HEK293 (cell line): Measurements from ENCODE around the gene CASP8AP2.
A peak's percentile ranks its signal among the peaks of the same experiment; 100 is the strongest.
"Not testable (repeated sequence)": the region's sequence is repeated elsewhere in the genome, so short reads cannot be mapped to it uniquely, and the experiment has no call there.

ENCODE experiments used
- CTCF ChIA-PET: fragments of 350-600 bp; formaldehyde crosslinking; extraction: SDS; loops from one replicate; lab custom pipeline; 2021; ENCODE audit warnings: antibody characterized with exemption; lab: Yijun Ruan, JAX
- POLR2A ChIA-PET: fragments of 300-600 bp; formaldehyde crosslinking; extraction: SDS; loops from one replicate; lab custom pipeline; 2020; ENCODE audit warnings: antibody characterized with exemption, inconsistent platforms; lab: Yijun Ruan, JAX
- H3K27ac ChIP-seq: fragments of 200-500 bp; sonication (Bioruptor generic); 2 replicates; pipeline ENCODE4 v1.5.1; 2014; ENCODE audit warnings: low read depth, low read length, control low read depth, inconsistent platforms; ENCODE audit errors: extremely low read depth
- H3K36me3 ChIP-seq, 2 experiments: fragments of 200-500 bp in 1 of 2; sonication (Bioruptor generic) in 1 of 2; 1 replicate in 1 of 2; 2 replicates in 1 of 2; pipeline ENCODE4 v1.5.1; 2014 to 2017; ENCODE audit warnings: inconsistent platforms in 2 of 2, low read length in 2 of 2; ENCODE audit not compliant: control insufficient read depth in 2 of 2, insufficient read depth in 1 of 2
- H3K4me1 ChIP-seq: fragments of 200-500 bp; sonication (Bioruptor generic); 2 replicates; pipeline ENCODE4 v1.5.1; 2014; ENCODE audit warnings: mild to moderate bottlenecking, low read length, inconsistent platforms; ENCODE audit not compliant: control insufficient read depth, insufficient read depth
- H3K4me3 ChIP-seq: 2 replicates; pipeline ENCODE4 v1.5.1; 2011; ENCODE audit warnings: low read depth, mild to moderate bottlenecking, control low read depth, low read length, moderate library complexity
- H3K9me3 ChIP-seq: fragments of 200-500 bp; sonication (Bioruptor generic); 2 replicates; pipeline ENCODE4 v1.5.1; 2014; ENCODE audit warnings: low read depth, low read length, inconsistent platforms; ENCODE audit not compliant: control insufficient read depth, insufficient read depth
- GFI1B ChIP-seq: fragments of 450-650 bp; formaldehyde crosslinking; IDR thresholded peaks from 2 replicates; pipeline ENCODE4 v1.5.1; 2016; ENCODE audit warnings: missing biosample characterization, missing genetic modification characterization
- PRDM1 ChIP-seq: fragments of 450-650 bp; formaldehyde crosslinking; IDR thresholded peaks from 2 replicates; pipeline ENCODE4; 2016; ENCODE audit warnings: missing biosample characterization, missing genetic modification characterization
- SCRT1 ChIP-seq: fragments of 450-650 bp; formaldehyde crosslinking; IDR thresholded peaks from 2 replicates; pipeline ENCODE4 v1.5.1; 2016; ENCODE audit warnings: missing biosample characterization, missing genetic modification characterization, borderline replicate concordance
- SCRT2 ChIP-seq: fragments of 450-650 bp; formaldehyde crosslinking; IDR thresholded peaks from 2 replicates; pipeline ENCODE4 v1.5.1; 2016; ENCODE audit warnings: missing biosample characterization, missing genetic modification characterization
- ZBTB17 ChIP-seq: fragments of 450-650 bp; formaldehyde crosslinking; IDR thresholded peaks from 2 replicates; pipeline ENCODE4 v1.5.1; 2016; ENCODE audit warnings: missing biosample characterization, missing genetic modification characterization
- ZFHX2 ChIP-seq: fragments of 450-650 bp; formaldehyde crosslinking; conservative IDR thresholded peaks from 2 replicates; pipeline ENCODE4 v1.5.1; 2016; ENCODE audit warnings: missing biosample characterization, missing genetic modification characterization
- ZIC2 ChIP-seq: fragments of 450-650 bp; formaldehyde crosslinking; IDR thresholded peaks from 2 replicates; pipeline ENCODE4 v1.5.1; 2016; ENCODE audit warnings: missing biosample characterization, missing genetic modification characterization
- ZNF121 ChIP-seq: fragments of 450-650 bp; formaldehyde crosslinking; IDR thresholded peaks from 2 replicates; pipeline ENCODE4 v1.5.1; 2016; ENCODE audit warnings: missing biosample characterization, missing genetic modification characterization
- ZNF2 ChIP-seq: fragments of 450-650 bp; formaldehyde crosslinking; IDR thresholded peaks from 2 replicates; pipeline ENCODE4 v1.5.1; 2016; ENCODE audit warnings: missing biosample characterization, missing genetic modification characterization
- ZNF335 ChIP-seq: fragments of 450-650 bp; formaldehyde crosslinking; conservative IDR thresholded peaks from 2 replicates; pipeline ENCODE4 v1.5.1; 2016; ENCODE audit warnings: missing biosample characterization, missing genetic modification characterization
- ZNF341 ChIP-seq: fragments of 450-650 bp; formaldehyde crosslinking; IDR thresholded peaks from 2 replicates; pipeline ENCODE4; 2016; ENCODE audit warnings: low read depth, missing biosample characterization, missing genetic modification characterization
- ZNF354C ChIP-seq: fragments of 450-650 bp; formaldehyde crosslinking; IDR thresholded peaks from 2 replicates; pipeline ENCODE4 v1.5.1; 2016; ENCODE audit warnings: missing biosample characterization, missing genetic modification characterization, low read depth, borderline replicate concordance
- ZNF394 ChIP-seq: fragments of 450-650 bp; formaldehyde crosslinking; IDR thresholded peaks from 2 replicates; pipeline ENCODE4 v1.5.1; 2016; ENCODE audit warnings: missing biosample characterization, missing genetic modification characterization, mild to moderate bottlenecking, moderate library complexity, borderline replicate concordance
- ZNF501 ChIP-seq: fragments of 450-650 bp; formaldehyde crosslinking; IDR thresholded peaks from 2 replicates; pipeline ENCODE4 v1.5.1; 2016; ENCODE audit warnings: missing biosample characterization, missing genetic modification characterization
- ZNF792 ChIP-seq: fragments of 450-650 bp; formaldehyde crosslinking; IDR thresholded peaks from 2 replicates; pipeline ENCODE4 v1.5.1; 2016; ENCODE audit warnings: missing biosample characterization, missing genetic modification characterization
- TF ChIP-seq, protein P1 (sequence below): fragments of 450-650 bp; formaldehyde crosslinking; IDR thresholded peaks from 2 replicates; pipeline ENCODE4 v1.5.1; 2016; ENCODE audit warnings: missing biosample characterization, missing genetic modification characterization
- TF ChIP-seq, protein P2 (sequence below): fragments of 450-650 bp; formaldehyde crosslinking; IDR thresholded peaks from 2 replicates; pipeline ENCODE4 v1.5.1; 2016; ENCODE audit warnings: missing biosample characterization, missing genetic modification characterization, low read depth
- TF ChIP-seq, protein P3 (sequence below): fragments of 450-650 bp; formaldehyde crosslinking; IDR thresholded peaks from 2 replicates; pipeline ENCODE4 v1.5.1; 2016; ENCODE audit warnings: missing biosample characterization, missing genetic modification characterization
- TF ChIP-seq, protein P4 (sequence below): fragments of 450-650 bp; formaldehyde crosslinking; IDR thresholded peaks from 2 replicates; pipeline ENCODE4 v1.5.1; 2016; ENCODE audit warnings: missing biosample characterization, missing genetic modification characterization, borderline replicate concordance
- TF ChIP-seq, protein P5 (sequence below): fragments of 450-650 bp; formaldehyde crosslinking; IDR thresholded peaks from 2 replicates; pipeline ENCODE4 v1.5.1; 2017; ENCODE audit warnings: missing biosample characterization, missing genetic modification characterization

CASP8AP2 gene

DNA sequence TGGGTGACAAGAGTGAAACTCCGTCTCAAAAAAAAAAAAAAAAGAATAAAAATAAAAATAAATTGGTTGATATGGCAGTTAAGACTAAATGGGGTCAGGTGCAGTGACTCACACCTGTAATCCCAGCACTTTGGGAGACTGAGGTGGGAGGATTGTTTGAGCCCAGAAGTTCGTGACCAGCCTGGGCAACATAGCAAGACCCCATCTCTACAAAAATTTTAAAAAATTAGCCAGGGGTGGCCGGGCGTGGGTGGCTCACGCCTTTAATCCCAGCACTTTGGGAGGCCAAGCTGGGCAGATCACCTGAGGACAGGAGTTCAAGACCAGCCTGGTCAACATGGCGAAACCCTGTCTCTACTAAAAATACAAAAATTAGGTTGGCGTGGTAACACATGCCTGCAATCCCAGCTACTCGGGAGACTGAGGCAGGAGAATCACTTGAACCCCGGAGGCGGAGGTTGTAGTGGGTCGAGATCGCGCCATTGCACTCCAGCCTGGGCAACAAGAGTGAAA lies 1.1 kb upstream of the CASP8AP2 start:
- H3K27ac ChIP-seq: peak overlapping the region; percentile 47; the same call in 1 of the 2 replicates
- POLR2A ChIA-PET: interaction anchor here (0.6 to 3.1 kb wide), 9 partner anchors 9 to 846 kb away, joined by 3 to 55 read pairs (median 4); partner anchors contain the start of genes LYRM2, MAP3K7 and MDN1

DNA sequence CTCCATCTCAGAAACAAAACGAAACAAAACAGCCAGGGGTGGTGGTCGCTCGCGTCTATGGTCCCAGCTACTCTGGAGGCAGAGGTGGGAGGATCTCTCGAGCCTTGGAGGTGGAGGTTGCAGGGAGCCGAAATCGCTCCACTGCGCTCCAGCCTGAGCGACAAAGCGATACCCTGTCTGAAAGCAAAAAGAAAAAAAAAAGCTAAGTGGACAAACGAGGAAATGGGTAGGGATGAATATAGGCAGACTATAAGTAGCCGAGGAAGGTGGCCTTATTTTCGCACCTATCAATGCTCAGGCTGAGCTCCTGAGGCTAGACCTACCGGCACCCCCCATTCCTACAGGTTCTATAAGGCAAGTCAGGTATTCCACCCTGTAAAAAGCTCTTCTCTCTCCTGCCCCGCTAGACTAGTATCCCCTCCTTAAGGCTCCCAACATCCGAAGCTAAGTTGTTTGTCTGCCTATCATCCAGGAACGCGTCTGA lies 650 bp upstream of the CASP8AP2 start:
- Histone ChIP-seq H3K9me3 (no peaks in the 10 kb centered on the region), H3K4me3 (peak overlapping the region; percentile 84), H3K36me3 (peaks cover 16 to 30% of the 10 kb centered on the region in 2 experiments), H3K4me1 (no peaks in the 10 kb centered on the region), H3K27ac (peak overlapping the region; percentile 47; the same call in 1 of the 2 replicates)
- ChIA-PET POLR2A (interaction anchor here (0.6 to 3.1 kb wide), 14 partner anchors 9 to 758 kb away, joined by 3 to 55 read pairs (median 4); partner anchors contain the start of genes LYRM2, MAP3K7, MDN1 and PNRC1), CTCF (interaction anchor here (0.5 to 1.5 kb wide), 7 partner anchors 10 to 649 kb away, joined by 3 to 5 read pairs (median 4); partner anchors contain the start of gene MDN1)
- TF ChIP-seq, protein P1, sequence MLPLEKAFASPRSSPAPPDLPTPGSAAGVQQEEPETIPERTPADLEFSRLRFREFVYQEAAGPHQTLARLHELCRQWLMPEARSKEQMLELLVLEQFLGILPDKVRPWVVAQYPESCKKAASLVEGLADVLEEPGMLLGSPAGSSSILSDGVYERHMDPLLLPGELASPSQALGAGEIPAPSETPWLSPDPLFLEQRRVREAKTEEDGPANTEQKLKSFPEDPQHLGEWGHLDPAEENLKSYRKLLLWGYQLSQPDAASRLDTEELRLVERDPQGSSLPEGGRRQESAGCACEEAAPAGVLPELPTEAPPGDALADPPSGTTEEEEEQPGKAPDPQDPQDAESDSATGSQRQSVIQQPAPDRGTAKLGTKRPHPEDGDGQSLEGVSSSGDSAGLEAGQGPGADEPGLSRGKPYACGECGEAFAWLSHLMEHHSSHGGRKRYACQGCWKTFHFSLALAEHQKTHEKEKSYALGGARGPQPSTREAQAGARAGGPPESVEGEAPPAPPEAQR (tag by site-specific recombination): no peak
- TF ChIP-seq ZNF335 (tag by site-specific recombination) (peak; percentile 53), ZNF341 (peak; percentile 86), ZIC2 (no peak), ZBTB17 (tag by site-specific recombination) (peak; percentile 74), ZNF354C (tag by site-specific recombination) (no peak), ZNF2 (tag by site-specific recombination) (0 out of 2 replicates have a peak, but pooled peaks have one; percentile 35), ZNF394 (tag by site-specific recombination) (peak; percentile 16; the same call in 1 of the 2 replicates), SCRT2 (tag by site-specific recombination) (peak; percentile 86), ZNF792 (tag by site-specific recombination) (0 out of 2 replicates have a peak, but pooled peaks have one; percentile 11), SCRT1 (tag by site-specific recombination) (0 out of 2 replicates have a peak, but pooled peaks have one; percentile 31), PRDM1 (tag by site-specific recombination) (peak; percentile 22; the same call in 1 of the 2 replicates)
- TF ChIP-seq, protein P2, sequence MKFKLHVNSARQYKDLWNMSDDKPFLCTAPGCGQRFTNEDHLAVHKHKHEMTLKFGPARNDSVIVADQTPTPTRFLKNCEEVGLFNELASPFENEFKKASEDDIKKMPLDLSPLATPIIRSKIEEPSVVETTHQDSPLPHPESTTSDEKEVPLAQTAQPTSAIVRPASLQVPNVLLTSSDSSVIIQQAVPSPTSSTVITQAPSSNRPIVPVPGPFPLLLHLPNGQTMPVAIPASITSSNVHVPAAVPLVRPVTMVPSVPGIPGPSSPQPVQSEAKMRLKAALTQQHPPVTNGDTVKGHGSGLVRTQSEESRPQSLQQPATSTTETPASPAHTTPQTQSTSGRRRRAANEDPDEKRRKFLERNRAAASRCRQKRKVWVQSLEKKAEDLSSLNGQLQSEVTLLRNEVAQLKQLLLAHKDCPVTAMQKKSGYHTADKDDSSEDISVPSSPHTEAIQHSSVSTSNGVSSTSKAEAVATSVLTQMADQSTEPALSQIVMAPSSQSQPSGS (tag by site-specific recombination): no peak
- TF ChIP-seq, protein P3, sequence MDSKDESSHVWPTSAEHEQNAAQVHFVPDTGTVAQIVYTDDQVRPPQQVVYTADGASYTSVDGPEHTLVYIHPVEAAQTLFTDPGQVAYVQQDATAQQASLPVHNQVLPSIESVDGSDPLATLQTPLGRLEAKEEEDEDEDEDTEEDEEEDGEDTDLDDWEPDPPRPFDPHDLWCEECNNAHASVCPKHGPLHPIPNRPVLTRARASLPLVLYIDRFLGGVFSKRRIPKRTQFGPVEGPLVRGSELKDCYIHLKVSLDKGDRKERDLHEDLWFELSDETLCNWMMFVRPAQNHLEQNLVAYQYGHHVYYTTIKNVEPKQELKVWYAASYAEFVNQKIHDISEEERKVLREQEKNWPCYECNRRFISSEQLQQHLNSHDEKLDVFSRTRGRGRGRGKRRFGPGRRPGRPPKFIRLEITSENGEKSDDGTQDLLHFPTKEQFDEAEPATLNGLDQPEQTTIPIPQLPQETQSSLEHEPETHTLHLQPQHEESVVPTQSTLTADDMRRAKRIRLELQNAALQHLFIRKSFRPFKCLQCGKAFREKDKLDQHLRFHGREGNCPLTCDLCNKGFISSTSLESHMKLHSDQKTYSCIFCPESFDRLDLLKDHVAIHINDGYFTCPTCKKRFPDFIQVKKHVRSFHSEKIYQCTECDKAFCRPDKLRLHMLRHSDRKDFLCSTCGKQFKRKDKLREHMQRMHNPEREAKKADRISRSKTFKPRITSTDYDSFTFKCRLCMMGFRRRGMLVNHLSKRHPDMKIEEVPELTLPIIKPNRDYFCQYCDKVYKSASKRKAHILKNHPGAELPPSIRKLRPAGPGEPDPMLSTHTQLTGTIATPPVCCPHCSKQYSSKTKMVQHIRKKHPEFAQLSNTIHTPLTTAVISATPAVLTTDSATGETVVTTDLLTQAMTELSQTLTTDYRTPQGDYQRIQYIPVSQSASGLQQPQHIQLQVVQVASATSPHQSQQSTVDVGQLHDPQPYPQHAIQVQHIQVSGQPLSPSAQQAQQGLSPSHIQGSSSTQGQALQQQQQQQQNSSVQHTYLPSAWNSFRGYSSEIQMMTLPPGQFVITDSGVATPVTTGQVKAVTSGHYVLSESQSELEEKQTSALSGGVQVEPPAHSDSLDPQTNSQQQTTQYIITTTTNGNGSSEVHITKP (tag by site-specific recombination): peak; percentile 62
- TF ChIP-seq, protein P4, sequence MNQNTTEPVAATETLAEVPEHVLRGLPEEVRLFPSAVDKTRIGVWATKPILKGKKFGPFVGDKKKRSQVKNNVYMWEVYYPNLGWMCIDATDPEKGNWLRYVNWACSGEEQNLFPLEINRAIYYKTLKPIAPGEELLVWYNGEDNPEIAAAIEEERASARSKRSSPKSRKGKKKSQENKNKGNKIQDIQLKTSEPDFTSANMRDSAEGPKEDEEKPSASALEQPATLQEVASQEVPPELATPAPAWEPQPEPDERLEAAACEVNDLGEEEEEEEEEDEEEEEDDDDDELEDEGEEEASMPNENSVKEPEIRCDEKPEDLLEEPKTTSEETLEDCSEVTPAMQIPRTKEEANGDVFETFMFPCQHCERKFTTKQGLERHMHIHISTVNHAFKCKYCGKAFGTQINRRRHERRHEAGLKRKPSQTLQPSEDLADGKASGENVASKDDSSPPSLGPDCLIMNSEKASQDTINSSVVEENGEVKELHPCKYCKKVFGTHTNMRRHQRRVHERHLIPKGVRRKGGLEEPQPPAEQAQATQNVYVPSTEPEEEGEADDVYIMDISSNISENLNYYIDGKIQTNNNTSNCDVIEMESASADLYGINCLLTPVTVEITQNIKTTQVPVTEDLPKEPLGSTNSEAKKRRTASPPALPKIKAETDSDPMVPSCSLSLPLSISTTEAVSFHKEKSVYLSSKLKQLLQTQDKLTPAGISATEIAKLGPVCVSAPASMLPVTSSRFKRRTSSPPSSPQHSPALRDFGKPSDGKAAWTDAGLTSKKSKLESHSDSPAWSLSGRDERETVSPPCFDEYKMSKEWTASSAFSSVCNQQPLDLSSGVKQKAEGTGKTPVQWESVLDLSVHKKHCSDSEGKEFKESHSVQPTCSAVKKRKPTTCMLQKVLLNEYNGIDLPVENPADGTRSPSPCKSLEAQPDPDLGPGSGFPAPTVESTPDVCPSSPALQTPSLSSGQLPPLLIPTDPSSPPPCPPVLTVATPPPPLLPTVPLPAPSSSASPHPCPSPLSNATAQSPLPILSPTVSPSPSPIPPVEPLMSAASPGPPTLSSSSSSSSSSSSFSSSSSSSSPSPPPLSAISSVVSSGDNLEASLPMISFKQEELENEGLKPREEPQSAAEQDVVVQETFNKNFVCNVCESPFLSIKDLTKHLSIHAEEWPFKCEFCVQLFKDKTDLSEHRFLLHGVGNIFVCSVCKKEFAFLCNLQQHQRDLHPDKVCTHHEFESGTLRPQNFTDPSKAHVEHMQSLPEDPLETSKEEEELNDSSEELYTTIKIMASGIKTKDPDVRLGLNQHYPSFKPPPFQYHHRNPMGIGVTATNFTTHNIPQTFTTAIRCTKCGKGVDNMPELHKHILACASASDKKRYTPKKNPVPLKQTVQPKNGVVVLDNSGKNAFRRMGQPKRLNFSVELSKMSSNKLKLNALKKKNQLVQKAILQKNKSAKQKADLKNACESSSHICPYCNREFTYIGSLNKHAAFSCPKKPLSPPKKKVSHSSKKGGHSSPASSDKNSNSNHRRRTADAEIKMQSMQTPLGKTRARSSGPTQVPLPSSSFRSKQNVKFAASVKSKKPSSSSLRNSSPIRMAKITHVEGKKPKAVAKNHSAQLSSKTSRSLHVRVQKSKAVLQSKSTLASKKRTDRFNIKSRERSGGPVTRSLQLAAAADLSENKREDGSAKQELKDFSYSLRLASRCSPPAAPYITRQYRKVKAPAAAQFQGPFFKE (tag by site-specific recombination): no peak
- TF ChIP-seq, protein P5, sequence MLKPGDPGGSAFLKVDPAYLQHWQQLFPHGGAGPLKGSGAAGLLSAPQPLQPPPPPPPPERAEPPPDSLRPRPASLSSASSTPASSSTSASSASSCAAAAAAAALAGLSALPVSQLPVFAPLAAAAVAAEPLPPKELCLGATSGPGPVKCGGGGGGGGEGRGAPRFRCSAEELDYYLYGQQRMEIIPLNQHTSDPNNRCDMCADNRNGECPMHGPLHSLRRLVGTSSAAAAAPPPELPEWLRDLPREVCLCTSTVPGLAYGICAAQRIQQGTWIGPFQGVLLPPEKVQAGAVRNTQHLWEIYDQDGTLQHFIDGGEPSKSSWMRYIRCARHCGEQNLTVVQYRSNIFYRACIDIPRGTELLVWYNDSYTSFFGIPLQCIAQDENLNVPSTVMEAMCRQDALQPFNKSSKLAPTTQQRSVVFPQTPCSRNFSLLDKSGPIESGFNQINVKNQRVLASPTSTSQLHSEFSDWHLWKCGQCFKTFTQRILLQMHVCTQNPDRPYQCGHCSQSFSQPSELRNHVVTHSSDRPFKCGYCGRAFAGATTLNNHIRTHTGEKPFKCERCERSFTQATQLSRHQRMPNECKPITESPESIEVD (tag by site-specific recombination): no peak

More for the DNA sequence above, 1.1 kb upstream of the CASP8AP2 start:
- H3K4me1 ChIP-seq, H3K9me3 ChIP-seq: not testable (repeated sequence)
- Histone ChIP-seq H3K4me3 (peak overlapping the region; percentile 84), H3K36me3 (peaks cover 16 to 27% of the 10 kb centered on the region in 2 experiments)
- TF ChIP-seq ZNF501 (tag by site-specific recombination): 0 out of 2 replicates have a peak, but pooled peaks have one; percentile 30
- TF ChIP-seq ZFHX2 (tag by site-specific recombination): peak; percentile 52
- peak; percentile 99 for TF ChIP-seq ZNF121 (tag by site-specific recombination)
- TF ChIP-seq GFI1B: 0 out of 2 replicates have a peak, but pooled peaks have one; percentile 15
- CTCF ChIA-PET: interaction anchor here (0.5 to 1.5 kb wide), 5 partner anchors 9 to 457 kb away, joined by 3 to 5 read pairs (median 4); partner anchors contain the start of gene MDN1
